Renal cortex interstitium (tissue), 3 donors: ENCODE measurements around the gene FOXD4. TPM values are rescaled to one million over a fixed set of nuclear protein-coding genes. Genes with fewer than 3 reads are reported as not detected.

ENCODE experiments used
- polyA plus RNA-seq, 3 donors: library from polyadenylated mRNA; unstranded; fragments of 120-200 nt; gene quantifications; one replicate each; pipeline ENCODE4 v1.2.1, GENCODE V29; 2013; ENCODE audit not compliant: insufficient read length in 3 of 3

The FOXD4 gene
- polyA plus RNA-seq, 3 donors, result 0.24 to 0.76 (median 0.62) TPM

Other genes starting within 250 kb of the FOXD4 start
- 10 to 100 TPM; 22.0 to 24.2 (median 24.0) TPM for gene WASHC1, start 89.0 kb downstream of the FOXD4 start, polyA plus RNA-seq
- gene ZNG1A, start 60.6 kb upstream of the FOXD4 start, polyA plus RNA-seq, result 10 to 100 TPM; 52.3 to 97.2 (median 83.4) TPM
- 10 to 100 TPM; 10.3 to 13.6 (median 12.6) TPM for gene DOCK8, start 96.4 kb upstream of the FOXD4 start, polyA plus RNA-seq